CD4-positive, alpha-beta T cell treated with Interleukin-2 at 100 ng/mL for 4 hours (primary cell): ENCODE results near the gene HAL.
A peak's percentile ranks its signal among the peaks of the same experiment; 100 is the strongest.
"Not testable (repeated sequence)": the region's sequence is repeated elsewhere in the genome, so short reads cannot be mapped to it uniquely, and the experiment has no call there.

ENCODE experiments used
- DNase-seq: peaks from one replicate; pipeline ENCODE4 v3.0.0-alpha.2; 2020; ENCODE audit warnings: low spot score

The HAL gene

GRCh38 chr12:95975491-95975890 lies 20.7 kb downstream of the HAL start:
- no peak for DNase-seq

GRCh38 chr12:95974358-95974757 lies 21.8 kb downstream of the HAL start:
- no peak for DNase-seq

- no peak for DNase-seq
Measured at GRCh38 chr12:95972832-95973456, 23.2 kb downstream of the HAL start.

- no peak for DNase-seq
Measured at GRCh38 chr12:95970905-95971304, 25.2 kb downstream of the HAL start.

GRCh38 chr12:95969116-95969515 lies 27.0 kb downstream of the HAL start:
- not testable (repeated sequence) for DNase-seq

- DNase-seq = no peak
Measured at GRCh38 chr12:95967301-95967700, 28.8 kb downstream of the HAL start.

GRCh38 chr12:95966287-95966870 lies 29.8 kb downstream of the HAL start:
- no peak for DNase-seq

- DNase-seq = no peak
Measured at GRCh38 chr12:95963096-95963495, 33.0 kb downstream of the HAL start.

GRCh38 chr12:95962222-95962621 lies 33.9 kb downstream of the HAL start:
- no peak for DNase-seq

GRCh38 chr12:95960241-95960640 lies 35.9 kb downstream of the HAL start:
- no peak for DNase-seq

GRCh38 chr12:95959107-95959506 lies 37.0 kb downstream of the HAL start:
- no peak for DNase-seq

- no peak for DNase-seq
Measured at GRCh38 chr12:95956557-95957145, 39.5 kb downstream of the HAL start.

GRCh38 chr12:95955549-95956159 lies 40.5 kb downstream of the HAL start:
- DNase-seq = no peak

GRCh38 chr12:95953000-95953399 lies 43.1 kb downstream of the HAL start:
- DNase-seq = no peak

- no peak for DNase-seq
Measured at GRCh38 chr12:95951515-95951914, 44.6 kb downstream of the HAL start.

GRCh38 chr12:95949477-95950206 lies 46.5 kb downstream of the HAL start:
- no peak for DNase-seq

- no peak for DNase-seq
Measured at GRCh38 chr12:95944108-95944704, 51.9 kb downstream of the HAL start.

- peak; percentile 51 for DNase-seq
Measured at GRCh38 chr12:95943330-95943842, 52.8 kb downstream of the HAL start, which contains the start of gene AMDHD1. Gene AMDHD1 (plus strand): TSS chr12:95943331. CDS start chr12:95943399, 68 bp downstream.

- DNase-seq = peak; percentile 86
Measured at GRCh38 chr12:95942524-95943329, 53.4 kb downstream of the HAL start, which contains the start of gene CCDC38. Gene CCDC38 (minus strand): TSS chr12:95942614. CDS start chr12:95936509, 6,105 bp downstream.

GRCh38 chr12:95942101-95942523 lies 54.0 kb downstream of the HAL start:
- DNase-seq = peak; percentile 2

GRCh38 chr12:95940514-95940913 lies 55.6 kb downstream of the HAL start:
- no peak for DNase-seq
